ENCODE measurements around the gene C14orf132.

C14orf132 gene

GRCh38 chr14:96084796-96085195, 45.6 kb downstream of the C14orf132 start:
- DNase-seq: no peak

GRCh38 chr14:96085369-96085768, 46.2 kb downstream of the C14orf132 start:
- no peak for DNase-seq

GRCh38 chr14:96086032-96086431, 46.9 kb downstream of the C14orf132 start:
- no peak for DNase-seq

GRCh38 chr14:96086574-96087077, 47.5 kb downstream of the C14orf132 start:
- DNase-seq: no peak

- no peak for DNase-seq
Measured at GRCh38 chr14:96088074-96088473, 48.9 kb downstream of the C14orf132 start.

GRCh38 chr14:96088481-96088880, 49.3 kb downstream of the C14orf132 start:
- DNase-seq: no peak

- no peak for DNase-seq
Measured at GRCh38 chr14:96088911-96089310, 49.7 kb downstream of the C14orf132 start.

- no peak for DNase-seq
Measured at GRCh38 chr14:96089401-96089800, 50.2 kb downstream of the C14orf132 start.

- no peak for DNase-seq
Measured at GRCh38 chr14:96090441-96091148, 51.4 kb downstream of the C14orf132 start.

GRCh38 chr14:96091149-96091693, 52.1 kb downstream of the C14orf132 start:
- no peak for DNase-seq

- DNase-seq: no peak
Measured at GRCh38 chr14:96091941-96092411, 52.8 kb downstream of the C14orf132 start.

- DNase-seq: no peak
Measured at GRCh38 chr14:96092936-96093335, 53.8 kb downstream of the C14orf132 start.

- DNase-seq: no peak
Measured at GRCh38 chr14:96094211-96094610, 55.0 kb downstream of the C14orf132 start.

- DNase-seq: no peak
Measured at GRCh38 chr14:96094656-96095055, 55.5 kb downstream of the C14orf132 start.

GRCh38 chr14:96095058-96095457, 55.9 kb downstream of the C14orf132 start:
- DNase-seq: no peak

- DNase-seq: peak; percentile 70
Measured at GRCh38 chr14:96095581-96096476, 56.7 kb downstream of the C14orf132 start.

- DNase-seq: no peak
Measured at GRCh38 chr14:96096639-96097610, 57.8 kb downstream of the C14orf132 start.

GRCh38 chr14:96097752-96098151, 58.6 kb downstream of the C14orf132 start:
- DNase-seq: no peak

- peak; percentile 58 for DNase-seq
Measured at GRCh38 chr14:96098309-96098998, 59.3 kb downstream of the C14orf132 start.

- no peak for DNase-seq
Measured at GRCh38 chr14:96098999-96099335, 59.8 kb downstream of the C14orf132 start.

GRCh38 chr14:96100161-96101064, 61.3 kb downstream of the C14orf132 start:
- DNase-seq: peak; percentile 11

Data from NCI-H2081 treated with DMSO at 0.1 percent for 48 hours (cell line).